Fibroblast of villous mesenchyme (primary cell): ENCODE results near the gene COBL. TPM values are rescaled to one million over a fixed set of nuclear protein-coding genes. Genes with fewer than 3 reads are reported as not detected.

Experiments used
- DNase-seq: peaks from one replicate; pipeline ENCODE4 v3.0.0-alpha.2; 2010; ENCODE audit warnings: low read depth
- H3K4me3 ChIP-seq: 2 replicates; pipeline ENCODE4 v1.5.1; 2011; ENCODE audit warnings: low read depth, mild to moderate bottlenecking, low read length
- total RNA-seq: library from RNA; depleted of rRNA; stranded (reverse); fragments of >200 nt; gene quantifications from 2 replicates; pipeline ENCODE4 v1.2.3, GENCODE V29; 2012
- TF ChIP-seq, protein P1 (sequence below): IDR thresholded peaks from 2 replicates; pipeline ENCODE4 v1.5.1; 2012; ENCODE audit warnings: low read depth, mild to moderate bottlenecking, low read length; ENCODE audit not compliant: insufficient read depth

Gene COBL
- total RNA-seq = under 0.01 TPM in 1 of 2 replicates, not detected in the other

- TF ChIP-seq, protein P1, sequence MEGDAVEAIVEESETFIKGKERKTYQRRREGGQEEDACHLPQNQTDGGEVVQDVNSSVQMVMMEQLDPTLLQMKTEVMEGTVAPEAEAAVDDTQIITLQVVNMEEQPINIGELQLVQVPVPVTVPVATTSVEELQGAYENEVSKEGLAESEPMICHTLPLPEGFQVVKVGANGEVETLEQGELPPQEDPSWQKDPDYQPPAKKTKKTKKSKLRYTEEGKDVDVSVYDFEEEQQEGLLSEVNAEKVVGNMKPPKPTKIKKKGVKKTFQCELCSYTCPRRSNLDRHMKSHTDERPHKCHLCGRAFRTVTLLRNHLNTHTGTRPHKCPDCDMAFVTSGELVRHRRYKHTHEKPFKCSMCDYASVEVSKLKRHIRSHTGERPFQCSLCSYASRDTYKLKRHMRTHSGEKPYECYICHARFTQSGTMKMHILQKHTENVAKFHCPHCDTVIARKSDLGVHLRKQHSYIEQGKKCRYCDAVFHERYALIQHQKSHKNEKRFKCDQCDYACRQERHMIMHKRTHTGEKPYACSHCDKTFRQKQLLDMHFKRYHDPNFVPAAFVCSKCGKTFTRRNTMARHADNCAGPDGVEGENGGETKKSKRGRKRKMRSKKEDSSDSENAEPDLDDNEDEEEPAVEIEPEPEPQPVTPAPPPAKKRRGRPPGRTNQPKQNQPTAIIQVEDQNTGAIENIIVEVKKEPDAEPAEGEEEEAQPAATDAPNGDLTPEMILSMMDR = no peak
- DNase-seq = no peak
- peak within 1 kb of the TSS; percentile 18 for H3K4me3 ChIP-seq
Measured at GRCh38 chr7:51316666-51317581, at the start of gene COBL. Gene COBL, minus strand, starts transcription at chr7:51316809. Its CDS starts 176 bp downstream, at chr7:51316633.

DNA sequence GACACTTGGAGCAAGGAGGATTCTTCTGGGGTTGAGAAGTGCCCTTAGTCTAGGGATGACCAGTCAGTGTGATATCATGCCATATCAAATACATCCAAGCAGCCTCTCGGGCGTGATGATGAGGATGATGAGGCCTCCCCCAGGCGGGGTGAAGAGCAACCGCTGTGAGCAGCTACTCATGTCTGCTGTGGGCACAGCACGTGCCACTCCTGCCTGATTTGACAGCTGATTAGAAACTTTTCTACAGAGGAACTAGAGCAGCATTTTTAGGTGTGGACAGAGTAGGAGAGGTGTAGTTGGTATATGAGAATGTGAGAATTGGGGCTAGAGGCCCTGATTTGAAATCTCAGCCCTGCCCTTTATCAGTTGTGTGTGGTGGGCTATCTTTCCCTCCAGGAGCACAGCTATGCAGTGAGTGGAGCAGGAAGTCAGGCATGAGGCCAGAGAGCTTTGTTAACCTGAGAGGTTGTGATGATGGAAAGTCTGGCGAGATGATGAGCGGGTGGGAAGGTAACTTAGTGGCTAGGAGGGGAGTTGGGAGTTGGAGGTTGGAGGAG is 49.6 kb upstream of the COBL start:
- TF ChIP-seq, protein P1 = no peak
- H3K4me3 ChIP-seq = no peak overlapping the region

GRCh38 chr7:51357821-51358220 is 41.2 kb upstream of the COBL start:
- TF ChIP-seq, protein P1 = no peak
- no peak overlapping the region for H3K4me3 ChIP-seq
- DNase-seq = no peak

More for the DNA sequence above, 49.6 kb upstream of the COBL start:
- no peak for DNase-seq

DNA sequence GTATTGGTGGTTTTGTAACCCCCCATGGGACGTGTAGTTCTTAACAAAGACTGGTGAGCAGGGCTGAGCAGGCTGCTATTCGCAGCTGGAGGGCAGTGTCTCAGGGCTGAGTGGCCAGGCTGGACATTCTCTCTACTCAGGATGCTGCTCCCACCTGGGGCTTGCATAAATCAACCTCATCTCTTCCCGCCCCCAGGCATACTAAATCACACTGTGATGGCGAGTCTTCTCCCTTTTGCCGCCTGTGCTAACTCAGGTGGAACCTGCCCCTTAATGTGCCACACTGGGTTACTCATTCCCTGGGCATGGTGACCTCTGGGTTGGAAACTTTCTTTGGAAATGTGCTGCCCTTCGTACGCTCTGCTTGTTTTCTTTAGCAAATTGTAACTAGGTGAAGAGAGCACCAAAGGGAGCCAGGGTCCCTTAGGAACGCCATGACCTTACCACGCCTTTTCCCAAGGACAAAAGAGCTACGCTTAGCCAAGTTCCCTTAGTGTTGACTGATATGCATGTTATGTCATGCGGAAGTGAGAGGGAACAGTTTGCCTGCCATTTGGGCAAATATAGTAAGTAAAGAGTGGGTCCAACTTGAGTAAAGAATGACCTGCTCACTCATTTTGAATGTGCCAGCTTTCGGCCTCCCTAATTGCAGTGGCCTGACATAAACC is 40.4 kb upstream of the COBL start:
- TF ChIP-seq, protein P1 = no peak
- H3K4me3 ChIP-seq = no peak overlapping the region
- no peak for DNase-seq

DNA sequence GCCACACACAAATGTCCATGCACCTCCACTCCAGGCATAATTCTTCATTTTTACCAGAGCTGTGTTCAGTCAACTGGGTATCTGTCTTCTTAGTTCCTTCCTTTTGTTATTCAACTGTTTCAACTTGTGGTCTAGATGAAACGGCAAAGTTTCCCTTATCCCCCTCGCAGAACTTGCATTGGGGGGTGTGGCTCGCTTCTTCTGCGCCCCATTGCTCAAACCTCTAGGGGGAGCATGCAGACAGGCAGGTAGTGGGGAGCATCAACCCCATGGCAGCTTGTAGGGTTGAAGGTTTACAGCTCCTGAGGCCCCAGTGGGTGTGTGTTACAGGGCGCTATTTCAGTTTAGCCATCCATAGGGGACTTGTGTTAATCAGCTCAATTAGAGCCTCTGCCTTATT is 38.3 kb upstream of the COBL start:
- TF ChIP-seq, protein P1 = no peak
- no peak for DNase-seq
- no peak overlapping the region for H3K4me3 ChIP-seq

DNA sequence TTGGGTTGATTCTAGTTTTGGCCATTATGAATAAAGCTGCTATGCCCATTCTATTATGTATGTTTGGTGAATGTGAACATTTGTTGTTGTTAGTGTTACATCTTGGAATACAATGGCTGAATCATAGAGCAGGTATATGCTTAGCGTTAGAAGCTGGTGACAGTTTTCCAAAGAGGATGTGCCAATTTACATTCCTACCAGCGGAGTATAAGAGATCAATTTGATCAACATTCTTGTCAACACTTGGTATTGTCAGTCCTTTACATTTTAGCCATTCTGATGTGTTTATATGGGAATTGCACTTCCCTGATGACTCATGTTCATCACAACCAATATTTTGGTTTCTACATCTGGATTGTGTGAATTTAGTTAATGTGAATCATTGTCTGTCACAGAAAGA is 37.8 kb upstream of the COBL start:
- TF ChIP-seq, protein P1 = no peak
- no peak for DNase-seq
- H3K4me3 ChIP-seq = no peak overlapping the region
